Body of pancreas (tissue), 4 donors: ENCODE results near the gene TMF1. TPM values are rescaled to one million over a fixed set of nuclear protein-coding genes. Genes with fewer than 3 reads are reported as not detected.

Experiments
- ATAC-seq: fragments of 150-250 bp; one replicate; pipeline ENCODE4 v1.9.1; 2016
- DNase-seq, 4 donors: peaks; one replicate each; pipeline ENCODE4 v3.0.0-alpha.2; 2019
- H3K27ac ChIP-seq, 4 donors: fragments of 200-600 bp; sonication (generic); 1 replicate in 3 of 4; 2 replicates in 1 of 4; pipeline versions ENCODE4 v1.5.1 to v1.6.1; 2016 to 2019; ENCODE audit warnings: mild to moderate bottlenecking in 1 of 4, mixed read lengths in 1 of 4, moderate library complexity in 1 of 4
- H3K27me3 ChIP-seq, 2 donors: fragments of 200-600 bp; sonication (generic); one replicate each; pipeline ENCODE4 v1.6.0; 2016; ENCODE audit warnings: mild to moderate bottlenecking in 1 of 2
- H3K36me3 ChIP-seq, 2 donors: fragments of 200-600 bp; sonication (generic); replicated peaks in 1 of 2; 2 replicates each; pipeline ENCODE4 v1.5.1; 2016; ENCODE audit warnings: low read depth in 2 of 2; ENCODE audit not compliant: insufficient read depth in 1 of 2
- H3K4me1 ChIP-seq: fragments of 200-600 bp; sonication (generic); one replicate; pipeline ENCODE4 v1.6.0; 2016
- H3K4me3 ChIP-seq, 2 donors: fragments of 200-600 bp; sonication (generic); 1 replicate in 1 of 2; 2 replicates in 1 of 2; pipeline ENCODE4 v1.5.1; 2016 to 2019
- H3K9me3 ChIP-seq, 3 donors: fragments of 200-600 bp; sonication (generic); 1 replicate in 2 of 3; 2 replicates in 1 of 3; pipeline ENCODE4 v1.5.1; 2016
- CTCF ChIP-seq, 7 experiments: fragments of 450-650 bp in 4 of 7; fragments of 200-600 bp in 3 of 7; sonication (generic) in 3 of 7; IDR thresholded peaks; one replicate each; pipeline ENCODE4 v1.5.1; 2016 to 2019; ENCODE audit warnings: antibody characterized with exemption in 7 of 7
- POLR2A ChIP-seq, 3 donors: fragments of 450-650 bp; IDR thresholded peaks; one replicate each; pipeline ENCODE4 v1.6.1; 2016; ENCODE audit warnings: antibody characterized with exemption in 3 of 3, mild to moderate bottlenecking in 2 of 3
- WGBS, 2 donors: methylation state at CpG; one replicate each; pipeline ENCODE4 v1.1.5; 2017; 5-methylcytosine and 5-hydroxymethylcytosine counted together
- intact Hi-C: fragments of 100-400 bp; cut with DNase I; formaldehyde crosslinking; loops from one replicate; pipeline ENCODE4 v1.15.1; 2023
- total RNA-seq, 2 donors: library from RNA; depleted of rRNA; stranded (reverse); fragments of >200 nt; gene quantifications; one replicate each; pipeline ENCODE4 v1.1.0, GENCODE V29; 2016

TMF1 gene
- total RNA-seq, 2 donors from 2014 or later = 16.8 to 17.1 TPM

- DNase-seq = no peak
- peaks cover 3% of the 10 kb centered on the region in 2 donors for H3K36me3 ChIP-seq
- 80 to 92% methylated on average over 2 of the region's 2 CpGs for WGBS, 2 donors
- ATAC-seq = no peak
- H3K9me3 ChIP-seq = no peaks in the 10 kb centered on the region
- no peak overlapping the region for H3K4me3 ChIP-seq
- H3K27me3 ChIP-seq = no peaks in the 10 kb centered on the region
- peaks cover 20% of the 10 kb centered on the region for H3K4me1 ChIP-seq
- intact Hi-C loops = no loop called here
- H3K27ac ChIP-seq = no peak overlapping the region
- TF ChIP-seq POLR2A (IDR thresholded peaks at IDR 0.05) (no peak), CTCF (IDR thresholded peaks at IDR 0.05) (no peak)
These were observed 35.2 kb downstream of the TMF1 start for GRCh38 chr3:69016901-69017300.

- Histone ChIP-seq H3K4me1 (peaks cover 21% of the 10 kb centered on the region), H3K27ac (no peak overlapping the region), H3K4me3 (no peak overlapping the region), H3K27me3 (no peaks in the 10 kb centered on the region), H3K9me3 (no peaks in the 10 kb centered on the region), H3K36me3 (no peaks in the 10 kb centered on the region)
- 94 to 97% methylated on average over 4 of the region's 4 CpGs for WGBS, 2 donors
- ATAC-seq = no peak
- no peak for DNase-seq
- intact Hi-C loops = no loop called here
- TF ChIP-seq POLR2A (IDR thresholded peaks at IDR 0.05) (no peak), CTCF (IDR thresholded peaks at IDR 0.05) (no peak)
These were observed 36.0 kb downstream of the TMF1 start for GRCh38 chr3:69016102-69016501.

GRCh38 chr3:69014022-69014580, 38.0 kb downstream of the TMF1 start:
- Histone ChIP-seq H3K4me1 (peaks cover 21% of the 10 kb centered on the region), H3K4me3 (peak overlapping the region; percentile 66 to 67), H3K27ac (peak overlapping the region; percentile 93 to 99 (median 95)), H3K27me3 (no peaks in the 10 kb centered on the region), H3K9me3 (no peaks in the 10 kb centered on the region), H3K36me3 (no peaks in the 10 kb centered on the region)
- intact Hi-C loops = no loop called here
- TF ChIP-seq POLR2A (IDR thresholded peaks at IDR 0.05) (no peak), CTCF (IDR thresholded peaks at IDR 0.05) (no peak)
- no peak for DNase-seq
- 13 to 14% methylated on average over 11 of the region's 11 CpGs for WGBS, 2 donors
- no peak for ATAC-seq

GRCh38 chr3:69013253-69014021, 38.7 kb downstream of the TMF1 start, which contains the start of gene EOGT:
TSS of gene EOGT (minus strand) at chr3:69013684. CDS start at chr3:69009846, 3,838 bp downstream.
- peaks cover 0 to 2% of the 10 kb centered on the region in 2 donors for H3K36me3 ChIP-seq
- DNase-seq (peak; percentile 88 to 93 (median 90)), ATAC-seq (peak; percentile 90)
- peaks cover 21% of the 10 kb centered on the region for H3K4me1 ChIP-seq
- H3K9me3 ChIP-seq = no peaks in the 10 kb centered on the region
- H3K4me3 ChIP-seq = peak within 1 kb of the TSS; percentile 66 to 67
- intact Hi-C loops = no loop called here
- no peaks in the 10 kb centered on the region for H3K27me3 ChIP-seq
- 0 to 1% methylated on average over 23 to 69 of the region's 96 CpGs for WGBS, 2 donors
- peak within 1 kb of the TSS; percentile 93 to 99 (median 95) for H3K27ac ChIP-seq
- TF ChIP-seq POLR2A (IDR thresholded peaks at IDR 0.05) (peak; percentile 75 to 93 (median 90)), CTCF (IDR thresholded peaks at IDR 0.05) (peak; percentile 33 to 74 (median 63))
